ENCODE data around the gene EIF3D. TPM values are rescaled to one million over a fixed set of nuclear protein-coding genes. Genes with fewer than 3 reads are reported as not detected.
A peak's percentile ranks its signal among the peaks of the same experiment; 100 is the strongest.

Gene EIF3D
- total RNA-seq (2021; fragmentation: NEBNext Ultra II Directional; extraction: Animal tissue kit (Norgen Biotek cat#: 25700)) = 100 to 1,000 TPM; 163 to 177 (median 172) TPM
- long read RNA-seq, transcript EIF3D-201 (15 exons, 2,155 nt) = major isoform, 311 of 361 reads
- long read RNA-seq, partial matches to known transcripts = 30 of 361 reads
- long read RNA-seq, other reads (novel, unspliced or antisense) = 19 of 361 reads

- peak; percentile 47 for TF ChIP-seq CTCF (IDR thresholded peaks at IDR 0.05)
- H3K27ac Mint-ChIP-seq = peak within 1 kb of the TSS; percentile 96
- DNase-seq = peak; percentile 99
- H3K4me1 Mint-ChIP-seq (ENCODE audit: low read depth) = peaks cover 18% of the 10 kb centered on the region
- H3K27me3 Mint-ChIP-seq (ENCODE audit: insufficient read depth) = peaks cover 2% of the 10 kb centered on the region; the same call in 1 of the 2 replicates
- H3K9me3 Mint-ChIP-seq = no peaks in the 10 kb centered on the region
- H3K36me3 Mint-ChIP-seq (ENCODE audit: low read depth) = peaks cover 23% of the 10 kb centered on the region
- peak within 1 kb of the TSS; percentile 97 for H3K4me3 Mint-ChIP-seq
Observed at GRCh38 chr22:36528795-36529751, at the start of gene EIF3D. EIF3D (minus strand) TSS chr22:36529166; CDS start chr22:36526121, 3,045 bp downstream.

- Mint-ChIP-seq H3K36me3 (ENCODE audit: low read depth) (no peaks in the 10 kb centered on the region), H3K27ac (no peak overlapping the region), H3K27me3 (ENCODE audit: insufficient read depth) (peaks cover 44% of the 10 kb centered on the region), H3K9me3 (no peaks in the 10 kb centered on the region), H3K4me3 (no peak overlapping the region), H3K4me1 (ENCODE audit: low read depth) (peaks cover 20% of the 10 kb centered on the region)
- no peak for DNase-seq
- TF ChIP-seq CTCF (IDR thresholded peaks at IDR 0.05) = no peak
Observed at GRCh38 chr22:36578619-36579018, 49.7 kb upstream of the EIF3D start.

- peak overlapping the region; percentile 36; the same call in 1 of the 2 replicates for H3K27ac Mint-ChIP-seq
- H3K4me3 Mint-ChIP-seq = no peak overlapping the region
- peak; percentile 43 for TF ChIP-seq CTCF (IDR thresholded peaks at IDR 0.05)
- H3K9me3 Mint-ChIP-seq = no peaks in the 10 kb centered on the region
- DNase-seq = peak; percentile 94
- H3K27me3 Mint-ChIP-seq (ENCODE audit: insufficient read depth) = peaks cover 32% of the 10 kb centered on the region
- peaks cover 20% of the 10 kb centered on the region for H3K4me1 Mint-ChIP-seq (ENCODE audit: low read depth)
- no peaks in the 10 kb centered on the region for H3K36me3 Mint-ChIP-seq (ENCODE audit: low read depth)
Observed at GRCh38 chr22:36577019-36577418, 48.1 kb upstream of the EIF3D start.

GRCh38 chr22:36574728-36575127 lies 45.8 kb upstream of the EIF3D start:
- H3K4me1 Mint-ChIP-seq (ENCODE audit: low read depth) = peaks cover 26% of the 10 kb centered on the region
- TF ChIP-seq CTCF (IDR thresholded peaks at IDR 0.05) = no peak
- H3K27ac Mint-ChIP-seq = no peak overlapping the region
- H3K36me3 Mint-ChIP-seq (ENCODE audit: low read depth) = no peaks in the 10 kb centered on the region
- H3K27me3 Mint-ChIP-seq (ENCODE audit: insufficient read depth) = peaks cover 23% of the 10 kb centered on the region
- no peaks in the 10 kb centered on the region for H3K9me3 Mint-ChIP-seq
- H3K4me3 Mint-ChIP-seq = no peak overlapping the region
- no peak for DNase-seq

GRCh38 chr22:36573815-36574363 lies 44.9 kb upstream of the EIF3D start:
- Mint-ChIP-seq H3K27ac (no peak overlapping the region), H3K9me3 (no peaks in the 10 kb centered on the region), H3K4me1 (ENCODE audit: low read depth) (peaks cover 28% of the 10 kb centered on the region), H3K4me3 (no peak overlapping the region), H3K27me3 (ENCODE audit: insufficient read depth) (peaks cover 18% of the 10 kb centered on the region; the same call in 1 of the 2 replicates), H3K36me3 (ENCODE audit: low read depth) (no peaks in the 10 kb centered on the region)
- no peak for TF ChIP-seq CTCF (IDR thresholded peaks at IDR 0.05)
- no peak for DNase-seq
